ENCODE measurements around the gene HIGD2A.

Gene HIGD2A

DNA sequence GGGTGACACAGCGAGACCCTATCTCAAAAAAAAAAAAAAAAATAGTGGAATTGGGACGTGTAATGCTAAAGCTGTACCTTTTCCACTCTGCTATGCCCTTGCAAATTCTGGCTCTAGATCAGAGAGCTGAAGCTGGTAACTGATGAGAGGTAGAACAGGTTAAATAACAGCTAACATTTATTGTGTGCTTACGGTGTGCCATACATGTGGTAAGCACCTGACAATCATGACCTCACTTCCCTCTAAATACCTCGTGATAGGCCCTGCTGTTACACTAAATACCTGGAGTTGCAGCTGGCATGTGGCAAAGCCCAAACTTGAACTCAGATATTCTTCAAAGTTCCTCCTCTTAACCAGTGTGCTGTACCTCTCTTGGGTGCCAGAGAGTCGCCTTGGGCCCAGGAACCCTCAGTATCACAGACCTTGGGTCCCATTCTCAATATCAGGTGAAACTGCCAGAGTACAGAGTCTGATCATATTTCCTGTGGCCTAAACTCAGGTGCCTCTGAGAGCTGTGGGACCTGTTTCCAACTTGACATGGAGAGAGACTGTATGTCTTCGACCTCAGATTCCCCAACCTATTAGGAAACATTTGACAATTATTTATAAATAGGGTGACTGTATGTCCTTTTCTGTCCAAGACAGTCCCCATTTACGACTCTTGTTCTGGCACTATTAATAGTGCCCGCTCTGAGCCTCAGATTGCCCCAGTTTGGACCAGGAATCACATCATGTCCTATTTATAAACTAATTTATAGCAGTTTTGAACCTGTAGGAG, 18.4 kb upstream of the HIGD2A start:
- TF ChIP-seq, protein P1, sequence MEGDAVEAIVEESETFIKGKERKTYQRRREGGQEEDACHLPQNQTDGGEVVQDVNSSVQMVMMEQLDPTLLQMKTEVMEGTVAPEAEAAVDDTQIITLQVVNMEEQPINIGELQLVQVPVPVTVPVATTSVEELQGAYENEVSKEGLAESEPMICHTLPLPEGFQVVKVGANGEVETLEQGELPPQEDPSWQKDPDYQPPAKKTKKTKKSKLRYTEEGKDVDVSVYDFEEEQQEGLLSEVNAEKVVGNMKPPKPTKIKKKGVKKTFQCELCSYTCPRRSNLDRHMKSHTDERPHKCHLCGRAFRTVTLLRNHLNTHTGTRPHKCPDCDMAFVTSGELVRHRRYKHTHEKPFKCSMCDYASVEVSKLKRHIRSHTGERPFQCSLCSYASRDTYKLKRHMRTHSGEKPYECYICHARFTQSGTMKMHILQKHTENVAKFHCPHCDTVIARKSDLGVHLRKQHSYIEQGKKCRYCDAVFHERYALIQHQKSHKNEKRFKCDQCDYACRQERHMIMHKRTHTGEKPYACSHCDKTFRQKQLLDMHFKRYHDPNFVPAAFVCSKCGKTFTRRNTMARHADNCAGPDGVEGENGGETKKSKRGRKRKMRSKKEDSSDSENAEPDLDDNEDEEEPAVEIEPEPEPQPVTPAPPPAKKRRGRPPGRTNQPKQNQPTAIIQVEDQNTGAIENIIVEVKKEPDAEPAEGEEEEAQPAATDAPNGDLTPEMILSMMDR (IDR thresholded peaks at IDR 0.05; ENCODE audit: low read depth, low read length, missing control alignments): no peak
- H3K4me3 ChIP-seq (replicated peaks; ENCODE audit: low read depth, low read length): no peak overlapping the region
- no peak for DNase-seq (ENCODE audit: extremely low read depth, low read depth)

DNA sequence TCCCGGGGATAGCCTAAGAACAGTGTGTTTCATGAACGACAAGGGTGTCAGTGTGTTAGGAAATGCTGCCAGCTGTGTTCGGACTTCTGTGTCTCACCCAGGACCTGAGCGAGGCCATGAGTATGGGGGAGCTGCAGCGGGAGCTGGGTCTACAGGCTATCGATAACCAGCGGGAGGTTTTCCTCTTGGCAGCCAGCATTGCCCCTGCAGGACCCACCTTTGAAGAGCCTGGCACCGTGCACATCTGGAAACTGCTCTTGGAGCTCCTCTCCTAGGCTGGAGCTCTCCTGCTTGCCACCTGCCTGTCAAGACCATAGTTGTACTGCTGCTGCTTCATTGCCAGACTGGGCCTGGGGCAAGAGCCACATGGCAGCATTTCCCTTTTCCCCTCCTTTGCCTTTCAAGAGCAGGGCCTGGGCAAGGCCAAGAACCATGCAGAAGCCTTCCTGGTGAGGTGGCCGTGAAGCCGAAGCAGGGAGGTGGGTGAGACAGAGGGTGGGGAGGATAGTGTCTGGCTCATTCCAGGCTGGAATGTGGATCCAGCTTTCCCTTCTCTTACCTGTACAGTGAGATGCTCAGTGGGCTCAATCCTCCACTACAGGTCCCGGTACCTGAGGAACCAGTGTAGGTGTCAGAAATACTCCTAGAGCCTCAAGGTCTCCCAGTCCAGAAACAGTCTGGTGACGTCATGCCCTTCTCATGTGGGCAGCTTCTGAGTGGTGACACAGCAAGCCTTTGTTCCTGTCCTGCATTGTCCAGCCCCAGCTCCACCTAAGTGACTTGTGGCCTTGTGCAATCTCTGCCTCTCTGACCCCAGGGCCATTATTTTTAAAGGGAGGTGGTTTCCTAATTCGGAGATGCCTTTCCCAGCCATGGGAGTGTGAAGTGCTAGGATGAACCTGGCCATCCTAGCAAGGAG, 16.7 kb upstream of the HIGD2A start:
- TF ChIP-seq, protein P1 (IDR thresholded peaks at IDR 0.05; ENCODE audit: low read depth, low read length, missing control alignments): no peak
- no peak overlapping the region for H3K4me3 ChIP-seq (replicated peaks; ENCODE audit: low read depth, low read length)
- no peak for DNase-seq (ENCODE audit: extremely low read depth, low read depth)

- no peak overlapping the region for H3K4me3 ChIP-seq (replicated peaks; ENCODE audit: low read depth, low read length)
- TF ChIP-seq, protein P1 (IDR thresholded peaks at IDR 0.05; ENCODE audit: low read depth, low read length, missing control alignments): no peak
- no peak for DNase-seq (ENCODE audit: extremely low read depth, low read depth)
Measured at GRCh38 chr5:176373100-176373818, 15.3 kb upstream of the HIGD2A start.

DNA sequence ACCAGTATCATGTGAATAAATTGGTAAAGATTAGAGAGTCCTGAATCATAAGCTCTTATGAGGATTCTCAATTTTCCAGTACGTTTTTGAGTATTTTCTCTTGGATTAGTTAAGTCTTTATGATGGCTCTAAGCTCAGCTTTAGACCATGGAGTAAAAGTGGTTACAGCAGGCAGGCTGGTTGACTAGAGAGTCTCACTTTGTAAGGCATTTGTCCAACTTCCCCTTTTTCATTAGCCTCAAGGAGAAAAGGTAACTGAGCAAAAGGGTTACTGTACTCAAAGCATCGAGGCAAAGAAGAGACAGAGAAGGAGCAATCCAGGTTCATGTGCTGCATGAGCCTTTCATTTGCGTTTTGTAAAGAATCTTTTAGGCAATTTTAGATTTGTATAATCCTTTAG, 8.7 kb upstream of the HIGD2A start:
- H3K4me3 ChIP-seq (replicated peaks; ENCODE audit: low read depth, low read length): no peak overlapping the region
- no peak for DNase-seq (ENCODE audit: extremely low read depth, low read depth)
- TF ChIP-seq, protein P1 (IDR thresholded peaks at IDR 0.05; ENCODE audit: low read depth, low read length, missing control alignments): no peak

- no peak for DNase-seq (ENCODE audit: extremely low read depth, low read depth)
- no peak overlapping the region for H3K4me3 ChIP-seq (replicated peaks; ENCODE audit: low read depth, low read length)
- TF ChIP-seq, protein P1 (IDR thresholded peaks at IDR 0.05; ENCODE audit: low read depth, low read length, missing control alignments): no peak
Measured at GRCh38 chr5:176381423-176381822, 7.1 kb upstream of the HIGD2A start.

- no peak overlapping the region for H3K4me3 ChIP-seq (replicated peaks; ENCODE audit: low read depth, low read length)
- TF ChIP-seq, protein P1 (IDR thresholded peaks at IDR 0.05; ENCODE audit: low read depth, low read length, missing control alignments): no peak
- DNase-seq (ENCODE audit: extremely low read depth, low read depth): no peak
Measured at GRCh38 chr5:176381979-176382378, 6.6 kb upstream of the HIGD2A start.
